Hippocampal formation (tissue), 2 donors: Measurements from ENCODE around the gene EDAR.

Experiments used
- DNase-seq, 2 donors: peaks; one replicate each; lab custom pipeline; 2025; lab: John Stamatoyannopoulos, UW

EDAR gene

DNA sequence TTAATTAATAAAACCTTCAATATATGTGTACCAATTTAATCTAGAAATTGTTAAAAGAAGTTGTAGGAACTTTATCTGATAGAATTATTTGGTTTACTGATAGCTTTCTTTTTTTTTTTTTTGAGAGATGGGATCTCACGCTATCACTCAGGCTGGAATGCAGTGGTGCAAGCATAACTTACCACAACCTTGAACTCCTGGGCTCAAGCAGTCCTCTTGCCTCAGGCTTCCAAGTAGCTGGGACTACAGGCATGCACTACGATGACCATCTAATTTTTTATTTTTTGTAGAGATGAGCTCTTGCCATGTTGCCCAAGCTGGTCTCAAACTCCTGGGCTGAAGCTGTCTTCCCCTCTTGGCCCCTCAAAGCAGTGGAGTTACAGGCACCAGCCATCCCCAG lies 135.6 kb downstream of the EDAR start:
- DNase-seq = no peak

DNA sequence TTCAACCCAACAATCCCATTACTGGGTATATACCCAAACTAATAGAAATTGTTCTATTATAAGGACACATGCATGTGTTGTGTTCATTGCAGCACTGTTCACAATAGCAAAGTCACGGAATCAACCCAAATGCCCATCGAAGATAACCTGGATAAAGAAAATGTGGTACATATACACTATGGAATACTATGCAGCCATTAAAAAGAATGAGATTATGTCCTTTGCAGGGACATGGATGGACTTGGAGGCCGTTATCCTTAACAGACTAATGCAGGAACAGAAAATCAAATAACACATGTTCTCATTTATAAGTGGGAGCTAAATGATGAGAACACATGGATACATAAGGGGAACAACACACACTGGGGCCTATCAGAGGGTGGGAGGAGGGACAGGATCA lies 136.6 kb downstream of the EDAR start:
- DNase-seq = no peak

DNA sequence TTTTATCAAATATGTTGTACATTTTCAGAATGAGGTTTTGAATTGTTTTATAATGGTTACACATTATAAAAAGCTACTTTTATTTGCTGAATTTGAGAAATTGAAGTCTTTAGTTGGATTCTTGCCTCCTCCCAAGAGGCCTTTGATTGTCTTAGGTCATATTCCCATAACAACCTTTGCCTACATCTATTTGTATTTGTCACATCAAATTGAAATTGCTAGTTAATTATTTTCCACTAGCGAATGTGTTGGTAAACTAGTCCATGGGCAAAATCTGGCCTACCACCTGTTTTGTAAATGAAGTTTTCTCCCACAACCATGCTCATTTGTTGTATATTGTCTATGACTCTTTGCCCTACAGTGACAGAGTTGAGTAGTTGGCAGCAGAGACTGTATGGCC lies 142.0 kb downstream of the EDAR start:
- DNase-seq = no peak

DNA sequence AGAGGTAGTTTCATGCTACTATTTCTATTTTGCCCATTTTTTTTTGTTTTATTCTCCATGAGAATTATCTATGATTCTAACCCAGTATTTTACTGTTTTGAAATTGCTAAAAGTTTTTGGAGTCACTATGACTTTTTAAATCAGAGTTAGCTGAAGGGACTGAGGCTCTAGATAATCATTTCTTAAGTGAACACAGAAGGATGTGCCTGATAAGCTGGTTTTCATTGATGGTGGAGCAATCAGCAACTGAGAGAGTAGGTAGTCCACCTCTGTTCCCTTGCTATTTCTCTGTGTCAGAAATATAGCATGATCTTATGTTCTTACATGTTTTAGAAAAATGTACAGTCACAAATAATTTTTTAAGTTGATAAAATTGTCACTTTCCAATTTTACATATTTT lies 143.1 kb downstream of the EDAR start:
- DNase-seq = no peak
